C4-2B (cell line): ENCODE data around the gene SLITRK2.

Source experiments
- CTCF ChIP-seq: fragments of 450-650 bp; conservative IDR thresholded peaks from 2 replicates; pipeline ENCODE4 v1.5.1; 2017; ENCODE audit warnings: mild to moderate bottlenecking
- ZFX ChIP-seq: fragments of 450-650 bp; IDR thresholded peaks from 2 replicates; pipeline ENCODE4 v1.6.1; 2017

DNA sequence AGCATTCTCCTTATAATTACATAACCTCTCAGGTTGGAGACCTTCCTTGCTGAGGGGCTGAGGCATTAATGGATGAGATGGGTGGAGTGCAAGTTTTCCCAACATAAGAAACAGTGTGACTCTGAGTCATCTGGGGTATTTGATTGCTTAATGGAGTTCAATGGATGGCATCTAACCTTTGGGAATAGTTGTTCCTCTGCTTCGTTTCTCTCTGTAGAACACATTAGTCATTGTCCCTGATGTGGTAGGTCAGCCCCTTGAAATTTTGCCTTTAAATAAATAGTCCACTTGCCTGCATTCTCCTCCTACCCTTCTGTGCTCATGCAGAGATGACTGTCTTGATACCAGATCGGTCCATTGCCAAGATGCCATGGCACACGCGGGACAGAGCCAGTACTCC lies 38.6 kb downstream of the SLITRK2 start:
- no peak for TF ChIP-seq CTCF
- TF ChIP-seq ZFX, result no peak
